T follicular helper cell (primary cell): ENCODE measurements around the gene SESN1.
A peak's percentile ranks its signal among the peaks of the same experiment; 100 is the strongest.
"Not testable (repeated sequence)": the region's sequence is repeated elsewhere in the genome, so short reads cannot be mapped to it uniquely, and the experiment has no call there.

ENCODE experiments used
- DNase-seq: peaks from one replicate; pipeline ENCODE4 v3.0.0-alpha.2; 2020; ENCODE audit warnings: low read depth
- total RNA-seq, 2 experiments: gene quantifications; one replicate each; lab custom pipeline; 2026; lab: John Stamatoyannopoulos, UW

SESN1 gene
- total RNA-seq: 20.5 to 70.2 reads per million in 2 experiments

DNA sequence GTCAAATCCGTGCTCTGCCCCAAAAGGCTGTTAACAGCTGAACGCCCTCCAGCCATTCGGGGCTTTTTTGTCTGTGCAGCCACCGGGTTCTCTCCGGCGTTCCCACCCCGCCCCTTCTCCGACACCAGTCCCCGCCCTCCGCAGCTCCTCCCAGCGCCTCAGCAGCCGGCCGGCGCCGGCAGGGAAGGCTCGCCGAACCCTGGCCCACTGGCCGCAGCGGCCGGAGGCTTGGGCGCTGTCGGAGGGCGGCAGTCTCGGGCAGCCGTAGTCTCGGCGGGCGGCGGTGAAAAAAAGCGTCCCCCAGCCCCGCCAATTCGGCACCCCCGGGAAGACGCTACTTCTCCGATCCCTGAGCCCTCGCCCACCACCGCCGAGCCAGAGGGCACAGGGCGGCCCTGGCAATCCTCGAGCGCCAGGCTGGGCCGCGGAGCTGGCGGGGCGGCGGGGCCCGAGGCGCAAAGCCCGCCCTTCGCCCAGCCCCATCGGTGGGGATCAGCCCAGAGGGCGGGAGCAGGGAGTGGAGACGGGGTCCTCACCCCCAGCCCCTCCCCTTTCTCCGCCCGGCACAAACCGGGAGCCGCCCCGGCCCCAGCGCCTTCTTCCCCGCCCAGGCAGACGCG, at the start of gene SESN1:
Gene SESN1, minus strand, starts transcription at position 431 of the 620 bp plus-strand sequence. CDS start 773 bp downstream, outside the sequence.
- peak; percentile 76 for DNase-seq

DNA sequence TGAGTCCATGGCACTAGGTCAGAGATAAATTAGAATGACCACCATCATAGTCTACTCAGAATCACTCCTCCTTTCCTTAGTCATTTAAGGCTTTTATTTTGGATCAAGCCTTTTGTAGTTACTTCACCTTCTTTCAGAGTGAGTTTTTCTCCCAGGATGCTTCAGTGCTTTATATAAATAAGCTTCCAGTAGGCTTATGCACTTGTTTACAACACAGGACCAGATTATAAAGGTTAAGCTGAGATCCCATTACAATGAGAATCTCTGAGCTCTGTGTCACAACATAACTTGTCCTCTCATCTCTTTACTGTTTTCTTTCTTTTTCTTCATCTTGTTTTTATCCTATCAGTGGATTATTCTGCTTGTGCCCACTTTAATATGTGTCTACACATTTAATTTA, 48.5 kb upstream of the SESN1 start:
- DNase-seq: no peak

DNA sequence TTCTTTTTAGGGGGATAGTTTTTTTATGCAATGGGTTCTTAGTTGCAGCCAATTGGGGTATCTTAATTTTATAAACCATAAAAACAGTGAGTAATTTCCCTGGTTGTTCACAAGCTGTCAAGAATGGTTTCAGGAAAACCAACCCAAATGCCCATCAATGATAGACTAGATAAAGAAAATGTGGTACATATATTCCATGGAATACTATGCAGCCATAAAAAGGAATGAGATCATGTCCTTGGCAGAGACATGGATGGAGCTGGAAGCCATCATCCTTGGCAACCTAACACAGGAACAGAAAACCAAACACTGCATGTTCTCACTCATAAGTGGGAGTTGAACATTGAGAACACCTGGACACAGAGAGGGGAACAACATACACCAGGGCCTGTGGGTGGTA, 47.4 kb upstream of the SESN1 start:
- DNase-seq: not testable (repeated sequence)

DNA sequence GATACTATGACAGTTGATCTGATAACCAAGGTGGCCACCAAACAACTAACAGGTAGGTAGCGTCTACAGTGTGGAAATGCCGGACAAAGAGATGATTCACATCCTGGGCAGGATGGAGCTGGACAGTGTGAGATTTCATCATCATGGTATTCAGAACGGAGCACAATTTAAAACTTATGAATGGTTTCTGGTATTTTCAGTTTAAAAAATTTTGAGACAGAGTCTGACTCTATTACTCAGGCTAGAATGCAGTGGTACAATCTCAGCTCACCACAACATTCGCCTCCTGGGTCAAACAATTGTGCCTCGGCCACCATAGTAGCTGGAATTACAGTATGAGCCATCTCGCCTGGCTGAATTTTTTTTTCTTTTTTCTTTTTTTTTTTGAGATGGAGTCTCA, 44.5 kb upstream of the SESN1 start:
- no peak for DNase-seq

DNA sequence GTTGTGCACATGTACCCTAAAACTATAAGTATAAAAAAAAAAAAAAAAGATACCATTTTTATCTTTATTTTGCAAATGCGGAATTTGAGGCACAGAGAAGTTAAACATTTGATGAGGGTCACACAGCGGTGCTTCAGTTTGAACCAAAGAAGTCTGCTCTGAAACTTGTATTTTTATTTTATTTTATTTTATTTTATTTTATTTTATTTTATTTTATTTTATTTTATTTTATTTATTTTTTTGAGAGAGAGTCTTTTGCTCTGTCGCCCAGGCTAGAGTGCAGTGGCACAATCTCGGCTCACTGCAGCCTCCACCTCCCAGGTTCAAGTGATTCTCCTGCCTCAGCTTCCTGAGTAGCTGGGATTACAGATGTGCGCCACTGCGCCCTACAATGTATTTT, 41.9 kb upstream of the SESN1 start:
- not testable (repeated sequence) for DNase-seq

DNA sequence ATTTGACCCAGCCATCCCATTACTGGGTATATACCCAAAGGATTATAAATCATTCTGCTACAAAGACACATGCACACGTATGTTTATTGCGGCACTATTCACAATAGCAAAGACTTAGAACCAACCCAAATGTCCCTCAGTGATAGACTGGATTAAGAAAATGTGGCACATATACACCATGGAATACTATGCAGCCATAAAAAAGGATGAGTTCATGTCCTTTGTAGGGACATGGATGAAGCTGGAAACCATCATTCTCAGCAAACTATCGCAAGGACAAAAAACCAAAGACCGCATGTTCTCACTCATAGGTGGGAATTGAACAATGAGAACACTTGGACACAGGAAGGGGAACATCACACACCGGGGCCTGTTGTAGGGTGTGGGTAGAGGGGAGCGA, 41.4 kb upstream of the SESN1 start:
- not testable (repeated sequence) for DNase-seq

DNA sequence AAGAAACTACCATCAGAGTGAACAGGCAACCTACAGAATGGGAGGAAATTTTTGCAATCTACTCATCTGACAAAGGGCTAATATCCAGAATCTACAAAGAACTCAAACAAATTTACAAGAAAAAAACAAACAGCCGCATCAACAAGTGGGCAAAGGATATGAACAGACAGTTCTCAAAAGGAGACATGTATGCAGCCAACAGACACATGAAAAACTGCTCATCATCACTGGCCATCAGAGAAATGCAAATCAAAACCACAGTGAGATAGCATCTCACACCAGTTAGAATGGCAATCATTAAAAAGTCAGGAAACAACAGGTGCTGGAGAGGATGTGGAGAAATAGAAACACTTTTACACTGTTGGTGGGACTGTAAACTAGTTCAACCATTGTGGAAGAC, 41.0 kb upstream of the SESN1 start:
- DNase-seq: not testable (repeated sequence)

DNA sequence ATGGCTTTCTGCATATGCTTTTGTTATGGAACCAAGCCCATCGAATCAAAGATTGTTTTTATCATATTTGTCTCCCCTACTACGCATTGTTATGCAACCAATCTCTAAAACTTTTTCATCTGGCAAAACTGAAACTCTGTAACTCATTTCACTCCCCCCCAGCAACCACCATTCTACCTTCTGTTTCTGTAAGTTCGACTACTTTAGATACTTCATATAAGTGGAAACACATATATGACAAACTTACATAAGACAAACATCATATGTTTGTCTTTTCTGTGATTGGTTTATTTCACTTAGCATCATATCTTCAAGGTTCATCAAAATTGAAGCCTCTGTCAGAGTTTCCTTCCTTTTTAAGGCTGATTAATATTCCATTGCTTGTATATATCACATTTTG, 35.4 kb upstream of the SESN1 start:
- DNase-seq: no peak

DNA sequence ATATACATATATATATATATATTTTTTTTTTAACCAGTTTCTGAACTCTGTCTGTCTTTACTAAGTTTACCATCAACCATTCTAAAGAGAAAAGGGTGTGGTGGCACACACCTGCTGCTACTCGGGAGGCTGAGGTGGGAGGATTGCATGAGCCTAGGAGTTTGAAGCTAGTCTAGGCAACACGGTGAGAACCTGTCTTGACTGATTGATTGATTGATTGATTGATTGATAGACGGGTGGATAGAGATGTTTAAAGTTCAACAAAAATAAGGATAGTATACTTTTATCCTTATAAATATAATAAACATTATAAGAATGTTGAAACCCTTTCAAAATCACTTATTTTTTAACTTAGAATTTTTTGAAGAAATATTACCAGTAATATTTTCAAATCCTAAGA, 30.9 kb upstream of the SESN1 start:
- DNase-seq: no peak

DNA sequence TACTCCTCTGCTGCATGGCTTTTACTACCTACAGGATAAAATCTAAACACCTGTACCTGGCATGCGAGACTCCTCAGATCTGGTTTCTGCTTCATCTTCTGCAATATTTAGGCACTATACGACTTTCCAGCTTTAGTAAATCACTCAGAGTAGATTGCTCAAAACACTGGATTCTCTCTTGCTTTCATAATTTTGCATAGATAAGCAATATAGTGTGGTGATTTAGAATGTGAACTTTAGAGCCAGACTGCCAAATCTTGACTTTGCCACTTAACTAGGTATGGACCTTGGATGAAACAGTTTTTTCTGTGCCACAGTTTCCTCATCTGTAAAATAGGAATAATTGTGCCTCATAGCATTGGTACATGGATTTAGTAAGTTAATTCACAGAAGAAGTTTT, 29.6 kb upstream of the SESN1 start:
- no peak for DNase-seq

DNA sequence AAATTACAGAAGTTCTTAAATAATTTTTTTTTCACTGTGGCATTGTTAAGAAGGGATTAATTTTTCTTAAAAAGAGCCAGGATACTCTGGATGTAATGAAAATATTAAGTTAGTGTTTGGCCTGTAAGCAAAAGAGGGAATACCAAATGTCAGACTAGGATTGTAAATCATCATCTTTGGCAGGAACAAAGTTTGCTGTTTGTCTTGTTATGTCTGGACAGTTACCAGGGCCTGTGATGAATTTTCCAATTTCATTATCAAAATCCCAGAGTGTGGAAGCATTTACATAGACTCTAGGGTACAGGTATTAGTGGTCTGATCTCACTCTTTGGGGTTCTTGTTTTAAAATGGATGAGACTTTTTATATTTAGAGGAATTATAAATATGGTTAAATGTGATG, 26.8 kb upstream of the SESN1 start:
- no peak for DNase-seq

DNA sequence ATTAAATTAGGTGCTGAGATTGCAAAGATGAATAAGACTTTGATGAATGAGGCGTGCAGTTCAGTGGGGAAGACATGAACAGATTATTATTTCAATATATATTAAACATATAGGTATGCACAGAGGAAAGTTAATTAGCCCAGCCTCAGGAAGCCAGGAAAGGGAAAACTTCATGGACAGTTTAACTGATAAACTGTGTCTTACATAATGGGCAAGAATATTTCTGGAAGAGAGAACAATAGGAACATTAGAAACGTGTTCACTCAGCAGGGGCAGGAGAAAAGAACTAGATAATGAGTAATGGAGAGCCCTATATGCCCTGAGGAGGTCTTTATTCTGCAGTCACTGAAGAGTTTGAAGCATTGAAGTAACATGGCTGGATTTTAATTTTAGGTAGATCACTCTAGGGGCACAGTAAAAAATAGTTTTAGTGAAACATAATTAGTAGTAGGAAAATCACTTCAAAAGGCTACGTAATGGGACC, 24.3 kb upstream of the SESN1 start:
- DNase-seq: no peak

DNA sequence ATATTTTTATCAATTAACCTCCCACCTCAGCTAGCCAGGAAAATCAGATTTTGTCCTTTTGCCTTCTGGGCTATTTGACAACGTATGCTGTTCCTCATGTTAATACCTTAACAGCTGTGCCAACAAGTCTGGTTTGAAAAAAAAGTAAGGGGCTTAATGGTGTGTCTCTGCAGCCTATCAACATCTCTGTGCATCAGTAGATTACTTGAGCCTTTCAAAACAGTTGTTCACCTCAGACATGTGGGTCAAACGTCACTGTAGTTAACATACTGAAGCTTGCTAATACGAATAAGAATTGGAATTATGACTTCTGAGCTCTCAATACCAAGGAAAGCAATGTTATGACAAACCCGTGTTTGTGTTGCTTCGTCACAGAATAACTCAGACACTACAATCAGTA, 23.7 kb upstream of the SESN1 start:
- no peak for DNase-seq

DNA sequence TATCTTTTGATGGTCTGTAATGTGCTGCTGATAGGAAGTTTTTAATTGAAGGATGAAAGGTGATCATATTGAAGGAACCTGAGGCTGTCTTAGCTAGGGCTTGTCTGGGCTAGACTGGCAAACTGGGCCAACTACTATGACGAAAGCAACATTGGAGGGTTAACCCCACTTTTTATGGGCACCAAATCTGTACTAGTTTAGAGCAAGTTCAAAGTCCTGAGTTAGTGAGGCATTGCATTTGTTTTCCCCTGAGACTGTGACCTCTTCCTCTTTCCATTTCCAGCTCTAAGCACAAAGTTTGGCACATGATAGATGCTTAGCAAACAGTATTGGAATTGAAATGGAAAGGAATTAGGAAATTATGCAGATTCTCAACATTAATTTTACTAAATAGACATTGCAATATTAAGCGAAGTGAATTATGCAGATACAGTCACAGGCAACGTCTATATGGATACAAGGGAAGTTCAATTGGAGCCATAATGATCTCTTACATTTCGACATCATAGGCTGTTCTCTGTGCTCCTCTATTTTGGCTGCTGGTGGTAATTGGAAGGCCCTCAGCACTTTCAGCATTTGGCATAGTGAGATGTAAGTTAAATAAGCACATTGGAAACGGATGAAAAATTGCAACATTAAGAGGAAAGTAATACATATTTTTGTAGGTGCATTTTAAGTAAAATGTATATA, 22.8 kb upstream of the SESN1 start:
- no peak for DNase-seq

DNA sequence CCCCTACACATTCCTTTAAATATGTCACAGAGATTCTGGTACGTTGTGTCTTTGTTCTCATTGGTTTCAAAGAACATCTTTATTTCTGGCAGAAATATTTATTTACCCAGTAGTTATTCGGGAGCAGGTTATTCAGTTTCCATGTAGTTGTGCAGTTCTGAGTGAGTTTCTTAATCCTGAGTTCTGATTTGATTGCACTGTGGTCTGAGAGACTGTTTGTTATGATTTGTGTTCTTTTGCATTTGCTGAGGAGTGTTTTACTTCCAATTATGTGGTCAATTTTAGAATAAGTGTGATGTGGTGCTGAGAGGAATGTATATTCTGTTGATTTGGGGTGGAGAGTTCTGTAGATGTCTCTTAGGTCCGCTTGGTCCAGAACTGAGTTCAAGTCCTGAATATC, 18.0 kb upstream of the SESN1 start:
- not testable (repeated sequence) for DNase-seq

DNA sequence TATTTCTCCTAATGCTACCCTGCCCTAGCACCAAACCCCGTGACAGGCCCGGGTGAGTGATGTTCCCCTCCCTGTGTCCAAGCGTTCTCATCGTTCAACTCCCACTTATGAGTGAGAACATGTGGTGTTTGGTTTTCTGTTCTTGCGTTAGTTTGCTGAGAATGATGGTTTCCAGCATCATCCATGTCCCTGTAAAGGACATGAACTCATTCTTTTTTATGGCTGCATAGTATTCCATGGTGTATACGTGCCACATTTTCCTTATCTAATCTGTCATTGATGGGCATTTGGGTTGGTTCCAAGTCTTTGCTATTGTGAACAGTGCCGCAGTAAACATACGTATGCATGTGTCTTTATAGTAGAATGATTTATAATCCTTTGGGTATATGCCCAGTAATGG, 15.0 kb upstream of the SESN1 start:
- not testable (repeated sequence) for DNase-seq

DNA sequence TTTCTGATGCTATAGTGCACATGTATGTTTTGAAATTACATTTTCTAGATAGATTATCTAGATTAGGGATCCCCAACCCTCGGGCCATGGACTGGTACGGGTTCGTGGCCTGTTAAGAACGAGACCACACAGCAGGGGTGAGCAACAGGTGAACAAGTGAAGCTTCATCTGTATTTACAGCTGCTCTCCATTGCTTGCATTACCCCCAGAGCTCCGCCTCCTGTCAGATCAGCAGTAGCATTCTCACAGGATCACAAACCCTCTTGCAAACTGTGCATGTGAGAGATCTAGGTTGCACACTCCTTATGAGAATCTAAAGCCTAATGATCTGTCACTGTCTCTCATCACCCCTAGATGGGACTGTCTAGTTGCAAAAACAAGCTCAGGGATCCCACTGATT, 11.0 kb upstream of the SESN1 start:
- DNase-seq: no peak

DNA sequence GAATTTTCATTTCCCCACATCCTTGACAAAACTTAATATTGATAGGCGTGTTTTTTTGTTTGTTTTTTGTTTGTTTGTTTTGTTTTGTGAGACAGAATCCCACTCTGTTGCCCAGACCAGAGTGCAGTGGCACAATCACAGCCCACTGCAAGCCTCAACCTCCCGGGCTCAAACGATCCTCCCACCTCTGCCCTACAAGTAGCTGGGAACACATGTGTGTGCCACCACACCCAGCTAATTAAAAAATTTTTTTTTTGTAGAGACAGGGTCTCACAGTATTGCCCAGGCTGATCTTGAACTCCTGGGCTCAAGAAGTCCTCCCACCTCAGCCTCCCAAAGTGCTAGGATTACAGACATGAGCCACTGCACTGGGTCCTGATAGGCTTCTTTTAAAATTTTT, 9.9 kb upstream of the SESN1 start:
- no peak for DNase-seq

DNA sequence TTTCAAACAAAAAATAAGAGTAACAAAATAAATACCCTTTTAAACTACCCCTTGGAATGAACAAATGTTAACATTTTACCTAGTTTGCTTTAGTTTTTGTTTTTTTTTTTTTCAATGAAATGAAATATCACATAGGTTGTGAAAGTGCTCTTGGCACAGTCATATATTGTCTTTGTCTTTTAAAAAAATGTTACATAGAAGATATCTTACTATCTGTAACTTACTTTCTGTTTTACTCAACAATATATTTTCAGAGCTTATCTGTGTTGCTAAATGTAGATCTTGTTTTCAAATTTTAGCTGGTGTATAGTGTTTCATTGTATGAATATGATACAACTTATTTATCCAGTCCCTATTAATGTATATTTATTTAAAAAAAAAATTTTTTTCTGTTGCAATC, 9.3 kb upstream of the SESN1 start:
- no peak for DNase-seq

DNA sequence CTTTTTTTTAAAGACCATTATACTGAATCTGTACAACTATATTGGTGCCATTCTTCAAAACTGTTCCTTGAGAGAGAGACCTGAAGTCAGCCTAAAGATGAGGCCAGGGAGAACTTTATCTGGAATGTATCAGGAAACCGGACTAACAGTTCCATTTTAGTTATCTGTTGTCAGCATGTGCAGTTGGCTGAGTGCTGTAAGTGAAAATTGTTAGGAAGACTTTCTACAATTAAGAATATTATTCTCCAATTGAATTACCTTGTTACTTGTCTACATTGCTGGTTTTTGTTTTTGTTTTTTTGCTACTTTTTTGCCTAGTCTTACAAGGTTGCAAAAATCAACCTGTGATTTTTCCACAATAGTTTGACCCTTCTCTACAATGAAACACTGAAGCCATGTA, 8.1 kb upstream of the SESN1 start:
- DNase-seq: no peak

DNA sequence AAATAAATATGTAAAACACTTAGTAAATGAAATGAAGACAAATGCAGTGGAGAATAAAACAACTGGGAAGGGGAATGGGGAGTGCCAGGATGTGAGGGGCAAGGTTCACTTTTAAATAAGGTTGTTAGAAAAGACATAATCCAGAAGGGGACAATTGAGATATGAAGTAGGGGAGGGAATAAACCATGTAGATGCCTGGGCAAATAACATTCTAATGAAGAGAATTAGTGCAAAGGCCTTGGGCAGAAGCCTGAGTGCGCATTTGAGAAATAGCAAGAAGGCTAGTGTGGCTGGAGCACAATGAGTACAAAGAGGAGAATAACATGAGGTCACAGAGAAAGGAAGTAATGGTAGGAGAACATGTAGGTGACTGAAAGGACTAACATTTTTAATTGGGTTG, 3.0 kb upstream of the SESN1 start:
- no peak for DNase-seq

DNA sequence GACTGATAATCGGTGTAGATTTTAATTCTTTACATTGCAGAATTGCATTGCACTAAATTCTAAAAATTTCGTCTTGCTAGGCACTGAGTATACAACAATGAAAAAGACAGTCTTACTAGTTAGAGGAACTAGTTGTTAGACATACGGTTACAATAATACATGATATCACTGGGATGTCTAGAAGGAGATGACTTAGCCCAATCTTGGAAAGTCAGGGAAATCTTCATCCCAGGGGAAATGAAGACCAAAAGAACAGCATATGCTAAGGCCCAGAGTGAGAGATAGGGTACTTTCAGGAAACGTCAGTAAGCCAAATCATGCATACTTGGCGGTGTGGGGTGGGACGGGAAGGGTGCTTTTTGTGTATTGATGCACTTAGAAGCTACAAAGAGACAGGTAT, 1.6 kb upstream of the SESN1 start:
- DNase-seq: no peak

DNA sequence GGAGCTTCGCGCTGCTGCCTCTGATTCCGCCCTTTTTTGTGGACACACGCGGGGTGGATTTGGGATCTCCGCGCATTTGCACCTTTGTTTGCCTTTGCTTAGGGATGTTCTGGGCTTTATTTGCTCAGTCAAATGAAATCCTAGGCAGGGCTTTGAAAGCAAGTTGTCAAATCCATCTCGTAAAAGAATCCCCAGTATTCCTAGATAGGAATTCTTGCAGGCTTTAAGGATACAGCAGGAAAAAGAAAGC, 1.1 kb upstream of the SESN1 start:
- DNase-seq: no peak
